NCI-H345 treated with DMSO at 0.1 percent for 48 hours (cell line): ENCODE results near the gene CISD3.
A peak's percentile ranks its signal among the peaks of the same experiment; 100 is the strongest.

Experiments used
- DNase-seq: peaks from one replicate; lab custom pipeline; 2025; ENCODE audit not compliant: unreplicated experiment; lab: John Stamatoyannopoulos, UW

Gene CISD3

GRCh38 chr17:38742411-38743308, 12.5 kb downstream of the CISD3 start:
- peak; percentile 10 for DNase-seq

GRCh38 chr17:38743556-38744171, 13.5 kb downstream of the CISD3 start:
- DNase-seq: peak; percentile 44

- DNase-seq: peak; percentile 92
Measured at GRCh38 chr17:38745545-38745944, 15.4 kb downstream of the CISD3 start.

GRCh38 chr17:38746004-38746848, 16.1 kb downstream of the CISD3 start:
- DNase-seq: no peak

GRCh38 chr17:38746849-38747462, 16.8 kb downstream of the CISD3 start:
- no peak for DNase-seq

- DNase-seq: no peak
Measured at GRCh38 chr17:38747463-38748148, 17.5 kb downstream of the CISD3 start.

GRCh38 chr17:38748149-38748891, 18.2 kb downstream of the CISD3 start, which contains the start of gene PCGF2:
PCGF2 (minus strand) TSS chr17:38748336; CDS start chr17:38740402, 7,934 bp downstream.
- peak; percentile 87 for DNase-seq

GRCh38 chr17:38748892-38749222, 18.7 kb downstream of the CISD3 start:
- no peak for DNase-seq

- peak; percentile 54 for DNase-seq
Measured at GRCh38 chr17:38749223-38750043, 19.3 kb downstream of the CISD3 start.

GRCh38 chr17:38750044-38750311, 19.8 kb downstream of the CISD3 start:
- DNase-seq: no peak

GRCh38 chr17:38750312-38751121, 20.4 kb downstream of the CISD3 start:
- peak; percentile 67 for DNase-seq

- peak; percentile 64 for DNase-seq
Measured at GRCh38 chr17:38751144-38751807, 21.1 kb downstream of the CISD3 start.

GRCh38 chr17:38751808-38752307, 21.7 kb downstream of the CISD3 start:
- peak; percentile 64 for DNase-seq

GRCh38 chr17:38752308-38753070, 22.3 kb downstream of the CISD3 start, which contains the start of gene PSMB3:
PSMB3 (plus strand) TSS chr17:38752741; CDS start chr17:38752827, 86 bp downstream.
- DNase-seq: peak; percentile 99

GRCh38 chr17:38753071-38753506, 22.9 kb downstream of the CISD3 start:
- DNase-seq: no peak

GRCh38 chr17:38761612-38762011, 31.5 kb downstream of the CISD3 start:
- no peak for DNase-seq

GRCh38 chr17:38762231-38762630, 32.1 kb downstream of the CISD3 start:
- DNase-seq: no peak
